Activated CD4-positive, alpha-beta T cell treated with anti-CD3 and anti-CD28 coated beads, Interleukin-2, amount 10 ng/mL, durations not matched to agents 24 days and 14 days (primary cell): Measurements from ENCODE around the gene EML2. TPM values are rescaled to one million over a fixed set of nuclear protein-coding genes. Genes with fewer than 3 reads are reported as not detected.
"Not testable (repeated sequence)": the region's sequence is repeated elsewhere in the genome, so short reads cannot be mapped to it uniquely, and the experiment has no call there.

ENCODE experiments used
- DNase-seq: peaks from one replicate; pipeline ENCODE4 v3.0.0; 2022
- H3K27ac Mint-ChIP-seq: one replicate; pipeline ENCODE4 v1.8.0; 2022; ENCODE audit warnings: mild to moderate bottlenecking, mixed read lengths
- H3K27me3 Mint-ChIP-seq: one replicate; pipeline ENCODE4 v1.8.0; 2022; ENCODE audit warnings: mixed read lengths
- H3K36me3 Mint-ChIP-seq: one replicate; pipeline ENCODE4 v1.8.0; 2022; ENCODE audit warnings: low read depth, mild to moderate bottlenecking, mixed read lengths
- H3K4me1 Mint-ChIP-seq: one replicate; pipeline ENCODE4 v1.8.0; 2021; ENCODE audit warnings: mixed read lengths
- H3K4me3 Mint-ChIP-seq: one replicate; pipeline ENCODE4 v1.8.0; 2022; ENCODE audit warnings: mild to moderate bottlenecking, moderate library complexity, mixed read lengths
- H3K9me3 Mint-ChIP-seq: one replicate; pipeline ENCODE4 v1.8.0; 2021; ENCODE audit warnings: mixed read lengths
- intact Hi-C: fragments of 100-400 bp; cut with micrococcal nuclease; formaldehyde crosslinking; loops from one replicate; pipeline ENCODE4 v1.15.1; 2023
- total RNA-seq: library from RNA; stranded (reverse); gene quantifications from 2 replicates; pipeline ENCODE4 v1.2.3, GENCODE V29; 2022

EML2 gene
- total RNA-seq, 1 donor from 2014 or later = 157 TPM

GRCh38 chr19:45643024-45643926, 4.1 kb upstream of the EML2 start:
- H3K4me1 Mint-ChIP-seq = peaks cover 42% of the 10 kb centered on the region
- H3K9me3 Mint-ChIP-seq = no peaks in the 10 kb centered on the region
- H3K36me3 Mint-ChIP-seq = peaks cover 15% of the 10 kb centered on the region
- peak overlapping the region; percentile 98 for H3K27ac Mint-ChIP-seq
- peaks cover 6% of the 10 kb centered on the region for H3K27me3 Mint-ChIP-seq
- H3K4me3 Mint-ChIP-seq = peak overlapping the region; percentile 82
- peak; percentile 97 for DNase-seq
- intact Hi-C loops = loop anchor here (1.0 to 5.0 kb wide), 6 partner anchors 26 to 221 kb away; partner anchors contain the start of genes ERCC1 and GIPR

GRCh38 chr19:45641274-45642105, 2.3 kb upstream of the EML2 start:
- H3K27ac Mint-ChIP-seq = peak overlapping the region; percentile 98
- H3K4me1 Mint-ChIP-seq = peaks cover 41% of the 10 kb centered on the region
- intact Hi-C loops = loop anchor here (1.0 to 5.0 kb wide), 6 partner anchors 27 to 245 kb away; partner anchors contain the start of genes ERCC1, GIPR, IRF2BP1 and OPA3
- peak overlapping the region; percentile 82 for H3K4me3 Mint-ChIP-seq
- no peaks in the 10 kb centered on the region for H3K9me3 Mint-ChIP-seq
- H3K27me3 Mint-ChIP-seq = peaks cover 6% of the 10 kb centered on the region
- peaks cover 16% of the 10 kb centered on the region for H3K36me3 Mint-ChIP-seq
- DNase-seq = peak; percentile 93

GRCh38 chr19:45640849-45641273, 1.7 kb upstream of the EML2 start:
- intact Hi-C loops = loop anchor here (5.0 kb wide), 1 partner anchor 219 kb away; the partner anchor contains the start of gene ERCC1
- H3K9me3 Mint-ChIP-seq = no peaks in the 10 kb centered on the region
- peaks cover 36% of the 10 kb centered on the region for H3K4me1 Mint-ChIP-seq
- H3K27me3 Mint-ChIP-seq = peaks cover 6% of the 10 kb centered on the region
- H3K27ac Mint-ChIP-seq = peak overlapping the region; percentile 98
- peak; percentile 82 for DNase-seq
- peak overlapping the region; percentile 82 for H3K4me3 Mint-ChIP-seq
- H3K36me3 Mint-ChIP-seq = peaks cover 20% of the 10 kb centered on the region

GRCh38 chr19:45637890-45638667, 1.1 kb downstream of the EML2 start:
- Mint-ChIP-seq H3K9me3 (no peaks in the 10 kb centered on the region), H3K27me3 (peaks cover 1% of the 10 kb centered on the region), H3K36me3 (peaks cover 21% of the 10 kb centered on the region), H3K27ac (no peak overlapping the region), H3K4me1 (peaks cover 22% of the 10 kb centered on the region), H3K4me3 (peak overlapping the region; percentile 98)
- intact Hi-C loops = no loop called here
- DNase-seq = no peak

- no peak for DNase-seq
- Mint-ChIP-seq H3K27ac (no peak overlapping the region), H3K36me3 (peaks cover 25% of the 10 kb centered on the region), H3K4me3 (no peak overlapping the region), H3K4me1 (peaks cover 22% of the 10 kb centered on the region), H3K27me3 (no peaks in the 10 kb centered on the region), H3K9me3 (no peaks in the 10 kb centered on the region)
- intact Hi-C loops = no loop called here
These were observed 2.3 kb downstream of the EML2 start for GRCh38 chr19:45636902-45637301.

GRCh38 chr19:45636275-45636674, 2.9 kb downstream of the EML2 start:
- H3K9me3 Mint-ChIP-seq = no peaks in the 10 kb centered on the region
- H3K4me1 Mint-ChIP-seq = peaks cover 19% of the 10 kb centered on the region
- H3K27me3 Mint-ChIP-seq = no peaks in the 10 kb centered on the region
- intact Hi-C loops = no loop called here
- no peak for DNase-seq
- no peak overlapping the region for H3K4me3 Mint-ChIP-seq
- no peak overlapping the region for H3K27ac Mint-ChIP-seq
- H3K36me3 Mint-ChIP-seq = peaks cover 25% of the 10 kb centered on the region

- Mint-ChIP-seq H3K4me3 (no peak overlapping the region), H3K9me3 (no peaks in the 10 kb centered on the region), H3K27me3 (no peaks in the 10 kb centered on the region), H3K4me1 (peaks cover 11% of the 10 kb centered on the region), H3K27ac (peak overlapping the region; percentile 39), H3K36me3 (peaks cover 35% of the 10 kb centered on the region)
- DNase-seq = peak; percentile 77
- intact Hi-C loops = no loop called here
These were observed 6.6 kb downstream of the EML2 start for GRCh38 chr19:45632468-45633196.

GRCh38 chr19:45630463-45630862, 8.7 kb downstream of the EML2 start:
- peaks cover 45% of the 10 kb centered on the region for H3K36me3 Mint-ChIP-seq
- DNase-seq = no peak

GRCh38 chr19:45629704-45630103, 9.5 kb downstream of the EML2 start:
- H3K4me1 Mint-ChIP-seq = peaks cover 13% of the 10 kb centered on the region
- no peaks in the 10 kb centered on the region for H3K9me3 Mint-ChIP-seq
- H3K4me3 Mint-ChIP-seq = no peak overlapping the region
- peaks cover 52% of the 10 kb centered on the region for H3K36me3 Mint-ChIP-seq
- H3K27ac Mint-ChIP-seq = peak overlapping the region; percentile 51
- intact Hi-C loops = no loop called here
- no peaks in the 10 kb centered on the region for H3K27me3 Mint-ChIP-seq
- DNase-seq = no peak

More at GRCh38 chr19:45630463-45630862, 8.7 kb downstream of the EML2 start:
- Mint-ChIP-seq H3K9me3 (no peaks in the 10 kb centered on the region), H3K4me3 (no peak overlapping the region), H3K27ac (no peak overlapping the region), H3K4me1 (peaks cover 13% of the 10 kb centered on the region), H3K27me3 (no peaks in the 10 kb centered on the region)
- intact Hi-C loops = no loop called here

- intact Hi-C loops, H3K9me3 Mint-ChIP-seq, H3K27me3 Mint-ChIP-seq, H3K27ac Mint-ChIP-seq, DNase-seq, H3K4me3 Mint-ChIP-seq: not testable (repeated sequence)
- Mint-ChIP-seq H3K36me3 (peaks cover 64% of the 10 kb centered on the region), H3K4me1 (peaks cover 16% of the 10 kb centered on the region)
These were observed 11.0 kb downstream of the EML2 start for GRCh38 chr19:45628219-45628618.

- Mint-ChIP-seq H3K27me3 (no peaks in the 10 kb centered on the region), H3K4me1 (peaks cover 9% of the 10 kb centered on the region), H3K36me3 (peaks cover 76% of the 10 kb centered on the region), H3K27ac (no peak overlapping the region), H3K4me3 (no peak overlapping the region), H3K9me3 (no peaks in the 10 kb centered on the region)
- intact Hi-C loops = no loop called here
- DNase-seq = no peak
These were observed 15.2 kb downstream of the EML2 start for GRCh38 chr19:45623984-45624383.

GRCh38 chr19:45621976-45622503, 17.2 kb downstream of the EML2 start:
- no peaks in the 10 kb centered on the region for H3K9me3 Mint-ChIP-seq
- H3K36me3 Mint-ChIP-seq = peaks cover 70% of the 10 kb centered on the region

More at GRCh38 chr19:45621976-45622503, 17.2 kb downstream of the EML2 start:
- Mint-ChIP-seq H3K4me1 (peaks cover 9% of the 10 kb centered on the region), H3K27ac (peak overlapping the region; percentile 38), H3K4me3 (no peak overlapping the region), H3K27me3 (no peaks in the 10 kb centered on the region)
- intact Hi-C loops = no loop called here
- no peak for DNase-seq
